ENCODE measurements around the gene BEND3.
A peak's percentile ranks its signal among the peaks of the same experiment; 100 is the strongest.

Gene BEND3

DNA sequence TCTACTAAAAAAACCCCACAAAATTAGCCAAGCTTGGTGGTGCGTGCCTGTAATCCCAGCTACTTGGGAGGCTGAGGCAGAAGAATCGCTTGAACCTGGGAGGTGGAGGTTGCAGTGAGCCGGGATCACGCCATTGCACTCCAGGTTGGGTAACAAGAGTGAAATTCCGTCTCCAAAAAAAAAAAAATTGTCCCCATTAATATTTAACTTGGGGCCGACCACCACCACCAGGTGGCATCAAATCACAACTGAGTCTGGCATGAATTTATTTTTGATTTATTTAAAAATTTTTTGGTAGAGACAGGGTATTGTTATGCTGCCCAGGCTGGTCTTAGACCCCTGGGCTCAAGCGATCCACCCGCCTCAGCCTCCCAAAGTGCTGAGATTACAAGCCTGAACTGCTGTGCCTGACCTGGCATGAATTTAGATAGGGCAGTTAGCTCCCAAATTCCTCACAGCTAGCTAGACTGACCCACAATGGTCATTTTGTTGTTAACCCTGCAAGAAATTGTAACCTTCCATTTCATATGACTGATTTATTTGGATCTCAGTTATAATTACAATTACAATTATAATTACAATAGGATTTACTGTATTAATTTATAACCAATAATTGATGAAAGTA lies 17.1 kb upstream of the BEND3 start:
- Histone ChIP-seq H3K4me3 (ENCODE audit: low read depth, low read length) (no peak overlapping the region), H3K27ac (no peak overlapping the region), H3K27me3 (replicated peaks) (no peaks in the 10 kb centered on the region), H3K36me3 (replicated peaks) (no peaks in the 10 kb centered on the region)
- DNase-seq = no peak
- TF ChIP-seq, protein P1, sequence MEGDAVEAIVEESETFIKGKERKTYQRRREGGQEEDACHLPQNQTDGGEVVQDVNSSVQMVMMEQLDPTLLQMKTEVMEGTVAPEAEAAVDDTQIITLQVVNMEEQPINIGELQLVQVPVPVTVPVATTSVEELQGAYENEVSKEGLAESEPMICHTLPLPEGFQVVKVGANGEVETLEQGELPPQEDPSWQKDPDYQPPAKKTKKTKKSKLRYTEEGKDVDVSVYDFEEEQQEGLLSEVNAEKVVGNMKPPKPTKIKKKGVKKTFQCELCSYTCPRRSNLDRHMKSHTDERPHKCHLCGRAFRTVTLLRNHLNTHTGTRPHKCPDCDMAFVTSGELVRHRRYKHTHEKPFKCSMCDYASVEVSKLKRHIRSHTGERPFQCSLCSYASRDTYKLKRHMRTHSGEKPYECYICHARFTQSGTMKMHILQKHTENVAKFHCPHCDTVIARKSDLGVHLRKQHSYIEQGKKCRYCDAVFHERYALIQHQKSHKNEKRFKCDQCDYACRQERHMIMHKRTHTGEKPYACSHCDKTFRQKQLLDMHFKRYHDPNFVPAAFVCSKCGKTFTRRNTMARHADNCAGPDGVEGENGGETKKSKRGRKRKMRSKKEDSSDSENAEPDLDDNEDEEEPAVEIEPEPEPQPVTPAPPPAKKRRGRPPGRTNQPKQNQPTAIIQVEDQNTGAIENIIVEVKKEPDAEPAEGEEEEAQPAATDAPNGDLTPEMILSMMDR (IDR thresholded peaks at IDR 0.05; ENCODE audit: low read depth, low read length, missing control alignments) = peak; percentile 71
- in situ Hi-C loops (cut with HindIII; ENCODE audit: low pct_ligation_motif_present, low sequenced_read_pairs) = no loop called here

DNA sequence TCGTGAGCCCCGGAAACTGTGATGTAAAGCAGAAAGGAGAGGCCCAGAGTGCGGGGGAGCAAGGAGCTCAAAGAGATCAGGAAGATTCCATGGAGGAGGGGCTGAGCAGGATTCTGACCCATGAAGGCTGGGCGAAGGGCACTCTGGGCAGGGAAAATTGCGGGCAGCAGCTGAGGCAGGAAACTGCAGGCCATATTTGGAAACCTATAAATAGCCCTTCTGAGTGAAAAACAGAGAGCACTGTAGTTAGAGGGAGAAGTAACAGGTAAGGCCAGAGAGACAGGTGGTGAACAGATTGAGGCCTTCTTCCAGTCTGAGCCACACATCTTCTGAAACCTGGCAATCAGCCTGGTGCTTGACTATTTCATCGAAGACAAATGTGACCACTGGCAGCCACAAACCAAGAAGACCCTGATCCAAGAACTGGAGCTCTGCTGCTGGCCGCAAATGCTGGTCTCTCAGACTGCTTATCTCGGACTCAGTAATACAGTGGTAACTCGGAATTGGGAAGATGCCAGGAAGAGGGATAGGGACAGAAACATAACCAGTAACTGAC lies 14.1 kb upstream of the BEND3 start:
- TF ChIP-seq, protein P1 (IDR thresholded peaks at IDR 0.05; ENCODE audit: low read depth, low read length, missing control alignments) = no peak
- in situ Hi-C loops (cut with HindIII; ENCODE audit: low pct_ligation_motif_present, low sequenced_read_pairs) = no loop called here
- Histone ChIP-seq H3K4me3 (ENCODE audit: low read depth, low read length) (no peak overlapping the region), H3K27me3 (replicated peaks) (no peaks in the 10 kb centered on the region), H3K27ac (no peak overlapping the region), H3K36me3 (replicated peaks) (no peaks in the 10 kb centered on the region)
- no peak for DNase-seq

DNA sequence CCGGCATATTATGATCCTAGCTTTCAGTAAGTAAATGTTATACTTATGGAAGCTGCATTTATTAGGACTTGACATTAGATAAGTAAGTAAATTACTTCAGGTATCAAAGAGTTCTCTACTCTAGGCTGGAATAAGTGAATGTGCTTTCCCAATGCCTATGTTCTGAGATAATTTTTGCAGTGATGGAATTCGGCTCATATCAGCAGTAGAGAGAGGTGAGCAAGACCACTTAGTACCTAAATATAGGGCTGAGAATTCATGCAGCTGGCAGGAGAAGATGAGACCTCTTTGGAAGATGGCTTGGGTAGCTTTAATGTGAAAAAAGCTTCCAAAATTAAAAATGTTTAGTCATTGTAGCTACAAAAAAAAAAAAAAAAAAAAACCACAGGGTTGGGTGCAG lies 13.3 kb upstream of the BEND3 start:
- no peaks in the 10 kb centered on the region for H3K27me3 ChIP-seq (replicated peaks)
- H3K4me3 ChIP-seq (ENCODE audit: low read depth, low read length) = no peak overlapping the region
- no peak overlapping the region for H3K27ac ChIP-seq
- in situ Hi-C loops (cut with HindIII; ENCODE audit: low pct_ligation_motif_present, low sequenced_read_pairs) = no loop called here
- no peak for DNase-seq
- no peaks in the 10 kb centered on the region for H3K36me3 ChIP-seq (replicated peaks)
- TF ChIP-seq, protein P1 (IDR thresholded peaks at IDR 0.05; ENCODE audit: low read depth, low read length, missing control alignments) = no peak

DNA sequence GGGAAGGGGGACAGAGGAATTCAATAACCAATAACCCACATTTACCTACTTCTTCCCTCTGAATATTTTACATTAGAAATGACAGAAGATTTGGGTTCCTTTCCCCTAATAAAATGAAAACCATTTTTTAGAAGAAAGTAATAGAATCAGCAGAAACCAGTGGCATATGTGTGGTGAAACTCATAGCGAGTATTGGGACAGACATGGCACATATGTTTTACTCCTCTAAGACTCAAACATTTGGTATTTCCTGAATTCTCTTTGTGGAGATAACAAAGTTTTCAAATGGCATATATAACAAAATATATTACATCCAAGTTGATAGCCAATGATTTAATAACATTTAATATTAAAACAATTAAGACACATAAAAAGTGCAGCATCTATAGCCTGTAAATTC lies 12.9 kb upstream of the BEND3 start:
- H3K36me3 ChIP-seq (replicated peaks) = no peaks in the 10 kb centered on the region
- H3K27ac ChIP-seq = no peak overlapping the region
- H3K4me3 ChIP-seq (ENCODE audit: low read depth, low read length) = no peak overlapping the region
- H3K27me3 ChIP-seq (replicated peaks) = no peaks in the 10 kb centered on the region
- in situ Hi-C loops (cut with HindIII; ENCODE audit: low pct_ligation_motif_present, low sequenced_read_pairs) = no loop called here
- TF ChIP-seq, protein P1 (IDR thresholded peaks at IDR 0.05; ENCODE audit: low read depth, low read length, missing control alignments) = no peak
- DNase-seq = peak; percentile 27

DNA sequence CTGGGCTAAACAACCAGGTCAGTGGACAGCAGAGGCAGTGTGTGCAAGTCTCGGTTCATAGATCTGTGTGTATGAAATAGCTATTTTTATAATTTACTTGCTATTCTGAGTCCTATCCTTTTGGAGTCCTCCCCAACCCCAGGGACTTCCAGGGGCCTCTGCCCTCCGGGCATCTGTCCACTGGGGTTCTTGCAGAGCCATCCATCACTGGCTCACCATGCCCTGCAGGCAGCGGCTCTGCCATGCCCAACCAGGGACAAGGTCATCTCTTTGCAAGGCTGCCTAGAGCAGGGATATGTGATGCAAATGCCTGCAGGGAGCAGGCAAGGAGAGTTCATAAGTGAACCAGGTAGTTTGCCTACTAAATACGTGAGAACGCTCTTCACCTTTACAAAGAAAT lies 10.5 kb upstream of the BEND3 start:
- DNase-seq = no peak

More for the DNA sequence above, 10.5 kb upstream of the BEND3 start:
- in situ Hi-C loops (cut with HindIII; ENCODE audit: low pct_ligation_motif_present, low sequenced_read_pairs) = no loop called here
- Histone ChIP-seq H3K36me3 (replicated peaks) (no peaks in the 10 kb centered on the region), H3K27ac (no peak overlapping the region), H3K4me3 (ENCODE audit: low read depth, low read length) (no peak overlapping the region), H3K27me3 (replicated peaks) (no peaks in the 10 kb centered on the region)
- TF ChIP-seq, protein P1 (IDR thresholded peaks at IDR 0.05; ENCODE audit: low read depth, low read length, missing control alignments) = no peak

Measured in brain microvascular endothelial cell (primary cell).